ENCODE measurements around the gene LRFN2.

The LRFN2 gene

GRCh38 chr6:40426346-40427066, 160.7 kb downstream of the LRFN2 start:
- DNase-seq: no peak

DNA sequence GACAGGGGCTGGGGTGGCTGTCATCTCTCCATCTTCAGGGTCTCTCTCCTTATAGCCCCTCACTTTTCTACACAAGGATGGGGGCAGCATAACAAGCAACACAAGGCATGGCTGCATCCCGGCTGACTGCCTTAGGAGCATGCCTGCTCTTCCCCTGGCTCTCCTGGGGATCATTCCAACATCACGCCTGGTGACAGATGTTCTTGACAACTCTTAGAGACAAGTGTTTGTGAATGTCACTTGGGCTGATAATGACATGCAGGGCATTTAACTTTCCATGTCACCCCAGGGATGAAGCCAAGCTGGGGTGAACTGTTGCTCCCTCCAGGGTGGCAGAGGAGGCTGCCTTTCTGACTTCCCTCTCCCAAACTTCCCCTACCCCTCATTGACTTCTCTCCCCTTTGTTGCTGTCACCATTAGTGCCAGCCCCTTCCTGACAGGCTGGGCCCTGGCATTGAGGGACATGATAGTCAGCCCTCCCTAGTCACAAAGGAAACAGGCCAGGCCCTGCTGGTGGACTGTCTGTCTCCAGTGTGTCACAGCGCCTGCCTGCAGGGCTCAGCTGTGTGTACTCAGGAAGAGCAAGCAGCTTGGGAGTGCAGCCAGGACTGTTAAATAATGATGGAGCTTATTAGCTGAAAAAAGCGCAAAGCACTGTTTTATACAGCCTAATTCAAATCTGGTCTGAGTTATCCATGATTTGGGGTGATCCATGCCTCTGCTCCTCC, 161.8 kb downstream of the LRFN2 start:
- no peak for DNase-seq

DNA sequence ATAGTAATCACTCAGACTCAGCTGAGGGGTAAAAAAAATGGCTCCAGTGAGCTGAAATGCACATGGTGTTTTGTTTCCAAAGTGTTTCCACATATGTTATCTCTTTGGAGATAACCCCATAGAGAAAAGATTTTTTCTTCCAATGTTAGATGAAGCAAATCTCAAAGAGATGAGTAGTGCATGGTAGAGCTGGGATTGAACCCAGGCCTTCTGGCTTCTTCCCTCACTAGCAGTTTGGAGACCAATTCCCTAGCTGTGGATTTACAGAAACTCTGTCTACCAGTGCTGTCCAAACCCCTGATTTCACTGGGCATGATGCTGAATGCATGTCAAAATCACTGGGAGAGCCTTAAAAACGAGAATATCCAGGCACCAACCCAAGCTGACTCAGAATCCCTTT, 165.1 kb downstream of the LRFN2 start:
- no peak for DNase-seq

GRCh38 chr6:40419946-40420728, 167.0 kb downstream of the LRFN2 start:
- no peak for DNase-seq

- no peak for DNase-seq
Measured at GRCh38 chr6:40419377-40419776, 167.8 kb downstream of the LRFN2 start.

DNA sequence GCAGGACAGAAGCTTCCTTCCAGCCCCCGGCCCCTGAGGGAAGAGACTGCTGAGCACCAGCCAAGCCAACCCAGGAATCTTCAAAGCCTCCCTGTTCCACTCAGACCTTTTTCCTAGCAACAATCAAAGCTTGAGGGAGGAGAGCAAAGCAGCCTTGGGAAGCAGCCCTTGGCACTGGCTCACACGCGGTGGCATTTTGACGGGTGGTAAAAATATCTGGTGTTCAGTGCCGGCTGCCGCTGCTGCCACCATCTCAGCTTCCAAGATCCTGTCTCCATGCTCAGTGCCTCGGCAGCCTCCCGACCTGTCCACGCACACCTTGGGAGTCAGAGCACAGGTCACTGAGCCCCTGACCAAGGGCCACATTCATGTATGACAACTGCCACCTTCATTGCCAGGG, 170.1 kb downstream of the LRFN2 start:
- no peak for DNase-seq

DNA sequence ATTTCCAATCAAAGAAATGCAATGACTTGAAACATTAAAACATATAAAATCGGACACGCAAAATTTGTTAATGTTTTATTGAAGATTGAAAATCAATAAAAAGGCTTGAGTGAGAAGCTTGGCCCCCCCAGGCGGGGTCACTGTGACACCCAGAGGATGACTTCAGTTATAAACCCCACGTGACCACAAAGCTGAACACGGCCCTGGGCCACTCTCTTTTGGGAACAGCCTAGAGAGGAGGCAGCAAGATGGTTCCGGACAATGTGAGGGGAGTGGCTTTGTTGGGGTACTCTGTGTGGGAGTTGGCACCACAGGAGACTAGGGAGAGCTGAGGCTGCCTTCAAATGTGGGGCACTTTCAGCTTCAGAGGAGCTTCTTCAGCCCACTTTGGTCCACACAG, 172.5 kb downstream of the LRFN2 start:
- DNase-seq: no peak

GRCh38 chr6:40413239-40413638, 173.9 kb downstream of the LRFN2 start:
- no peak for DNase-seq

DNA sequence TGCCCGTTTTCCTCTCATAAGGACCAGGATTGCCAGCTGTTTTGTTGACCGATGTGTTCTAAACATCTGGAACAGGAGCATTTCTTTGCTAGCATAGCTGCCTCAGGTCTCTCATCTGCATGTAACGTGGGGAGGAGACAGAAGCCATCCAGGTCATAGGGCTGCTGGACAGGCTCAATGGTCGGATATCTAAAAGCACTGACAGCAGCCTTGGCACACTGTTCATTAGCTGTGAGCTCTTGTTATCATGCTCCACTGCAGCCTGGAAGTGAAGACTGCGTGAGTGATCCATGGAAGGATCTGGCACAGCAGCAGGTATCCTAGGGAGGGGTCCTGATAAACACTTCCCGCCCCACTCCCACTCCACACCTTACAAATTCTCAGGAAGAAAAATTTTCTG, 175.3 kb downstream of the LRFN2 start:
- no peak for DNase-seq

GRCh38 chr6:40410821-40411220, 176.3 kb downstream of the LRFN2 start:
- DNase-seq: no peak

DNA sequence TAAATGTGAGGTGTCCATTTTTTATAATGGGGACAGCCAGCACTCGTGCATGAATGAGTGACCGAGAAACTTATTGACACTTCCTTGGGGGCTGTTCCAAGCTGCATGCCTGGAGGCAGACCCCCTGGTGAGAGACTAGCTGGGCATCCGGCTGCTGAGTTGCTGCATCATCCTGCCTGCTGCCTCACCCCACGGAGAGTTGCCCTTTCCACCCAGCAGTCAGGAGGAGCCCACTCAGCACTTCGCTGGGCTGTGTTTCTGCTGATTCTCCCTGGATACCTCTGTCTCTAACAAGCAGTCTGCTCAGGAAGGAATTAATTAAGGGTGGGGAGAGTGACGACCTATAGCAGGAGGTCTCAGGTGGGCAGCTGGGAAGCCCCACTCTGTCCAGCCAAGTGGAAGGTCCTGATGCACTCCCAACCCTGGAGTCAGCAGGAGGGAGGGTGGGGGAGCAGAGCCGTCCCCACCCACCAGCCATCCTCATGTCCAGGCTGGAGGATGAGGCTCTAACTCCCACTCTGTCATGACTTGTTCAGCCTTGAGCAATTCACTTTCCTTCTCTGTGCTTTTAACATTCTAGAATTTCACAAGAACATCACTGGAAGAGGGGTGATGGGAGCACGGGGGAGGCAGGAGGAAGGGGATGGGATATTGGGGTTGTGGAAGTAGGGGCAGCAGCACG, 177.3 kb downstream of the LRFN2 start:
- DNase-seq: no peak

DNA sequence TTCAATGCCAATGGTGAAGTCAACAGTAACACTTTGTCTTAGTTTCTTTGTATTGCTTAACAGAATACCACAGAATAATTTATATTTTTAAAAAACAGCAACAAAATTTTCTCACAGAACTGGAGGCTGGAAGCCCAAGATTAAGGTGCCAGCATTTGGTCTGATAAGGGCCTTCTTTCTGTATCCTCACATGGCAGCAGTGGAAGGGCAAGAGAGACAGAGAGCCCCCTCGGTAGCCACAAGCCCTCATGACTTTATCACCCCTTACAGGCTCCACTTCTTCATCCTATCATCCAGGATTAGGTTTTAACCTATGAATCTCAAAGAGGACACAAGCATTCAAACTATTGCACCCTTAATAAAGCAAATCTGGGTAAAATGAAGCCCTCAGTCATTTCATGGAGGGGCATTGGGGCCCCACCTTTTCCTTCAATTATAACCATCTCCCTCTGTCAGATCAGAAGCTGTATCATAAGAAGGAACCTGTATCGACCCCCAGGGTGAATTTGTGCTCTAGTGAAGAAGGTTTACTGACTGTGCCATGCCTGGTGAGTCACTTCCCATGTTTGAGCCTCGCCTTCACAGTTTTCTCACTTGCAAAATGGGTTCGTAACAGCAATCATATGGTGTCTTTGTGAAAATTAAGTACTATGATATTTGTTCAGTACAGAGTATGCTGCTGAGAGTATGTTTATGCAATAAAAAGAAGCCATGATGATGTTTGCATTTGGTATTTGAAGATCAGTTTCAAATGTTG, 178.2 kb downstream of the LRFN2 start:
- no peak for DNase-seq

- DNase-seq: no peak
Measured at GRCh38 chr6:40407239-40407638, 179.9 kb downstream of the LRFN2 start.

DNA sequence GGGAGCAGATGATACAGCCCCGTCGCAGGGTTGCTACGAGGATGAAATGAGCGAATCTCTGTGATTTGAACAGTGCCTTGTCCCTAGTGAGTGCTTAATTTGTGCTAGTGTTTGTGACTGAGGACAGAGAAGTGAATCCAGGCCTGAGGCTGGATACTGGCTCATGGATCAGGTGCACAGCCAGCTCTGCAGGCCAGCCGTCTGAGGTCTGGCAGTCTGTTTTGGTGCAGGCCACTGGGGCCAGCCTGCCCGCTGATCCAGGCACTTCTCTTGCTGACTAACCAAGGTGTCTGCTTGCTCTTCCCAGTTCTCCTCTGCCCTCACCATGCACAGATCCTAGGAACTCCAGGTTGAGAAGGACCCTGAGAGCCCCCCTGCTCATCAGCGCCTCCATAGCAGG, 181.0 kb downstream of the LRFN2 start:
- no peak for DNase-seq

DNA sequence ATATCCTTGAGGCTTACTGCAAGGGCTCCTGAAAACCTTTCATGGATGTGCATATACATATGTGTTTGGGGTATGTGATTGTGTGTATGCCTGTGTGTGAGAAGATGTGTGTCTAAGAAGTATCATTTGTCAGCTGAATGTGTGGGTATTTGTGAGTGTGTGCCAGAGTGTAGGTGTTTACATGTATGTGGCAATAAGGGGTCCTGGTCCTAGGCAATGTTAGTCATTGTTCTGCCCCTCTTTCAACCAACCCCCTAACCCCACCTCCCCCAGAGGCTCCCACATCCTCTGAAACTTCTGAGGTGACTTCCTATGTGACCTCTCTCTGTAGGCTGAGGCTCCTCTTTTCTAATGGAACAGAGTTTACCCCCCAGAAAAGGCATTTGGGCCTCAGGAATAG, 186.4 kb downstream of the LRFN2 start:
- no peak for DNase-seq

GRCh38 chr6:40399888-40400457, 187.2 kb downstream of the LRFN2 start:
- DNase-seq: no peak

- no peak for DNase-seq
Measured at GRCh38 chr6:40398810-40399477, 188.2 kb downstream of the LRFN2 start.

DNA sequence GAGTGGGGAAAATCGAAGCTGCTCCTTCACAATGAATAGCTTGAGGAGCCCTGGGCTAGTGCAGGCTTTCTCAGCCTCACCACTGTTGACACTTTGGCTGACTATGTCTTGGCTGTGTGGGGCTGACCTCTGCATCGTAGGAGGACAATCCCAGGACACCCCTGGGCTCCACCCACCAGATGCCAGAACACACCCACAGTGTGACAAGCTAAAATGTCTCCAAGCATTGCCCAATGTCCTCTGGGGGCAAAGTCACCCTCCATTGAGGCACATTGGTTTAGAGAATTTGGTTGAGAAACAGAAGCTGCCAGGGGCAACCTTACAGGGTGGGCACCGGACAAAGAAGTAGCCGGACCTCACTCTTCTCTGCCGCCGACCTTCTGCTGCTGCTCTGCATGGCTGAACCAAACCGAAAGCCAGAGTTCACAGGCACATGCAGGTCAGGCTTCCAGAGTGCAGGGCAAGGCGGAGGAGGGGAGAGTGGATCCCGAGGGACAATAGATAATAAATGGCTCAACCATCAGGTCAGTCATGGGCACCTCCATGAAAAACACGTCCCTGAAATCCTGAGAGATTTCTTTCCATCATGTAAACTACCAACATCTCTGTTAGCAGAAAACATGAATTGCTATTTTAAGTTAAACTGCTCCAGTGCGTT, 189.0 kb downstream of the LRFN2 start:
- no peak for DNase-seq

GRCh38 chr6:40397287-40398033, 189.7 kb downstream of the LRFN2 start:
- DNase-seq: no peak

- no peak for DNase-seq
Measured at GRCh38 chr6:40395698-40396076, 191.5 kb downstream of the LRFN2 start.

Data from effector CD4-positive, alpha-beta T cell (primary cell).